ENCODE measurements around the gene EXOC4.
"Not testable (repeated sequence)": the region's sequence is repeated elsewhere in the genome, so short reads cannot be mapped to it uniquely, and the experiment has no call there.

EXOC4 gene

GRCh38 chr7:133278975-133279374 lies 26.1 kb downstream of the EXOC4 start:
- not testable (repeated sequence) for DNase-seq

- DNase-seq, result no peak
These were observed 29.2 kb downstream of the EXOC4 start for GRCh38 chr7:133282094-133282493.

- DNase-seq, result no peak
These were observed 31.2 kb downstream of the EXOC4 start for GRCh38 chr7:133284092-133284491.

- DNase-seq, result no peak
These were observed 36.1 kb downstream of the EXOC4 start for GRCh38 chr7:133288970-133289369.

GRCh38 chr7:133290041-133290440 lies 37.2 kb downstream of the EXOC4 start:
- no peak for DNase-seq

- DNase-seq, result no peak
These were observed 37.9 kb downstream of the EXOC4 start for GRCh38 chr7:133290676-133291333.

GRCh38 chr7:133292631-133293030 lies 39.8 kb downstream of the EXOC4 start:
- DNase-seq, result no peak

GRCh38 chr7:133293384-133294160 lies 40.7 kb downstream of the EXOC4 start:
- no peak for DNase-seq

GRCh38 chr7:133294234-133294633 lies 41.4 kb downstream of the EXOC4 start:
- DNase-seq, result no peak

GRCh38 chr7:133295484-133295883 lies 42.6 kb downstream of the EXOC4 start:
- no peak for DNase-seq

GRCh38 chr7:133297093-133297492 lies 44.2 kb downstream of the EXOC4 start:
- DNase-seq, result no peak

GRCh38 chr7:133298080-133298479 lies 45.2 kb downstream of the EXOC4 start:
- DNase-seq, result no peak

GRCh38 chr7:133299676-133300075 lies 46.8 kb downstream of the EXOC4 start:
- no peak for DNase-seq

- no peak for DNase-seq
These were observed 47.2 kb downstream of the EXOC4 start for GRCh38 chr7:133300088-133300487.

GRCh38 chr7:133300811-133301210 lies 47.9 kb downstream of the EXOC4 start:
- no peak for DNase-seq

GRCh38 chr7:133301444-133301843 lies 48.6 kb downstream of the EXOC4 start:
- no peak for DNase-seq

- no peak for DNase-seq
These were observed 50.5 kb downstream of the EXOC4 start for GRCh38 chr7:133303372-133303771.

GRCh38 chr7:133303931-133304330 lies 51.1 kb downstream of the EXOC4 start:
- DNase-seq, result no peak

- no peak for DNase-seq
These were observed 56.5 kb downstream of the EXOC4 start for GRCh38 chr7:133309333-133309732.

GRCh38 chr7:133310232-133310862 lies 57.5 kb downstream of the EXOC4 start:
- peak; percentile 77 for DNase-seq

GRCh38 chr7:133313575-133313974 lies 60.7 kb downstream of the EXOC4 start:
- DNase-seq, result no peak

GRCh38 chr7:133314084-133314483 lies 61.2 kb downstream of the EXOC4 start:
- no peak for DNase-seq

- no peak for DNase-seq
These were observed 62.6 kb downstream of the EXOC4 start for GRCh38 chr7:133315332-133316040.

Data from NCI-H748 treated with DMSO at 0.1 percent for 48 hours (cell line).